Activated T-cell treated with anti-CD3 and anti-CD28 coated beads for 48 hours (primary cell): ENCODE measurements around the gene SLC26A3.

Source experiments
- DNase-seq: peaks from one replicate; pipeline ENCODE4 v3.0.0-alpha.2; 2020; ENCODE audit warnings: low read depth

Gene SLC26A3

GRCh38 chr7:107744345-107744750, 58.7 kb downstream of the SLC26A3 start:
- DNase-seq, result no peak

GRCh38 chr7:107743567-107744344, 59.3 kb downstream of the SLC26A3 start, which contains the start of gene CBLL1:
CBLL1 (plus strand) TSS chr7:107744142; CDS start chr7:107744164, 22 bp downstream.
- peak; percentile 97 for DNase-seq

GRCh38 chr7:107742678-107743566, 60.1 kb downstream of the SLC26A3 start:
- no peak for DNase-seq

GRCh38 chr7:107728276-107728675, 74.7 kb downstream of the SLC26A3 start:
- DNase-seq, result no peak

- DNase-seq, result no peak
Measured at GRCh38 chr7:107726356-107727130, 76.5 kb downstream of the SLC26A3 start.

GRCh38 chr7:107725138-107725740, 77.8 kb downstream of the SLC26A3 start:
- DNase-seq, result peak; percentile 20

- DNase-seq, result no peak
Measured at GRCh38 chr7:107723255-107723654, 79.8 kb downstream of the SLC26A3 start.

GRCh38 chr7:107721286-107721685, 81.7 kb downstream of the SLC26A3 start:
- no peak for DNase-seq

GRCh38 chr7:107718456-107719193, 84.4 kb downstream of the SLC26A3 start:
- DNase-seq, result no peak

GRCh38 chr7:107715531-107715930, 87.5 kb downstream of the SLC26A3 start:
- DNase-seq, result no peak
